Measurements from ENCODE around the gene YPEL2.

YPEL2 gene

DNA sequence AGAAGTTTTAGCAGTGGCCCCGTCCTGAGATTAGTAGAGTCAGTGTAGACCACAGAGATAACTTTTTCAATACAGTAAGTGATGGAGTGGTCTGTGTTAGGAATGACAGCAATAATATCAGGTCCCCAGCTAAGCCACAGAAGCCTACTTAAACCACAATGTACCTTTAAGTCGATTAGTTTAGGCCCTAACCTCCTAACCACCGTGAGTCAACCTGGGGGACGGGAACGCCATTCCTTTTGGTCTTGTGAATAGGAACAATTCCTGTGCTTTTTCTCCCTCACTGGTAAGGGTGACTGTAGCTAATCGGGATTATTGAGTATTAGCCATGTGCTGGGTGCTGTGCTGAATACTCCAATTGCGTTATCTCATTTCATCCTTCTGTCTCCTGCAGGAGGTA is 14.0 kb downstream of the YPEL2 start:
- Mint-ChIP-seq H3K4me3 (no peak overlapping the region), H3K27ac (no peak overlapping the region), H3K4me1 (peaks cover 69% of the 10 kb centered on the region), H3K27me3 (no peaks in the 10 kb centered on the region), H3K36me3 (no peaks in the 10 kb centered on the region), H3K9me3 (no peaks in the 10 kb centered on the region)
- no peak for ATAC-seq

DNA sequence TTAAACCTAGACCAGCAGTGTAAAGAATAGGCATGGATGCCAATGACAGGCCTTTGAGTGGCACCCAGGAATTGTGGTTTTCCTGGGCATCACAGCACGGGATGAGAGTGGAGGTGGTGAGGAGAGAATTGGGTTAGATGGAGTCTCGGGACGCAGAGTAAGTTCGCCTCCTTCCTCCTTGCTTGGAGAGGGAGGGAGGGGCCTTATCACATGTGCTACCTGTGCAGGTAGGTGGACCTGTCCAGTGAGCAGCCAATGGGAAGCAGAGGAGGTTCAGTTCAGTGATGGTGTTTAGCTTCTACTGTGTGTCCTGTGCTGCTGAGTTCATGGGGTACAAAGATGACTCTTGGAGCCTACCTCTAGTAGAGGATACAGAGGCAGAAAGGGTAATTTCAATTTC is 14.9 kb downstream of the YPEL2 start:
- Mint-ChIP-seq H3K27me3 (no peaks in the 10 kb centered on the region), H3K9me3 (no peaks in the 10 kb centered on the region), H3K4me1 (peaks cover 77% of the 10 kb centered on the region), H3K36me3 (no peaks in the 10 kb centered on the region), H3K4me3 (no peak overlapping the region), H3K27ac (peak overlapping the region; percentile 11)
- no peak for ATAC-seq

DNA sequence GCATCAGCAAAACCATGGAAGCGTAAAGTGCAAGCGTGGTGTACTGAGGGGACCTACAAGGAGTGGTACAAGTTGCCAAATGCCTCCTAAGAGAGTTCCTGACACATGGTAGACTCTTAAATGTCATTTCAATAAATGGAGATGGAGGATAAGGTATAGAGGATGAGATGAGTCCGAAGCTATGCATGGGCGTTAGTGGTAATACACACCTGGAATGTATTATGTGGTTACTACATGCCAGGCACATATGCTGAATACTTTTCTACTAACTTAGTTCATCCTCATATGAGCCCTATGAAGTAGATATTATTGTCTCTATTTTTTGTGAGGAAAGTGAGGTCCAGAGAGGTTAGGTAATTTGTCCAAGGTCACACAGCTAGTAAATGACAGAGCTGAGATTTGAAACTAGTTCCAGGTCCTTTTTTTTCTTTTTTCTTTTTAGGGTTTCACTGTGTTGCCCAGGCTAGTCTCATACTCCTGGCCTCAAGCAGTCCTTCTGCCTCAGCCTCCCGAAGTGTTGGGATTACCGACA is 15.5 kb downstream of the YPEL2 start:
- Mint-ChIP-seq H3K9me3 (no peaks in the 10 kb centered on the region), H3K27ac (peak overlapping the region; percentile 11), H3K4me3 (no peak overlapping the region), H3K36me3 (no peaks in the 10 kb centered on the region), H3K4me1 (peaks cover 79% of the 10 kb centered on the region), H3K27me3 (no peaks in the 10 kb centered on the region)
- no peak for ATAC-seq

DNA sequence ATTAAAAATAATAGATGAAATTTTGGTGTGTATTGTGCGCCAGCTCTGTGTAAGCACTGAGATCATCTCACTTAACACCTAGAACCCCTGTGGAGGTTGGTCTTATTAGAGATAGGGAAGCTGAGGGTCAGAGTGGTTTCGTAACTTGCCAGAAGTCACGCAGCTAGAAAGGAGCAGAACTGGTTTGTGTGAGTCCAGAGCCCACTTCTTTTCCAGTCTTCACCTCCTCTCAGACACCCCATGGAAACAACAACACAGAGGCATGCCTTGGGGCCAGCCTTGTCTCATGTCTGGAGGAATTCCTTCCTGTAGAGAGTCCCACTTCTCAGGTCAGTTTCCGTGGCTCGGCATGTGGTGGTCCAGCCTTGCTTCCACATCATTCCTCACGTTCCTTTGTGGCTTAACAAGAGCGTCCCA is 16.5 kb downstream of the YPEL2 start:
- no peak for ATAC-seq
- Mint-ChIP-seq H3K27me3 (no peaks in the 10 kb centered on the region), H3K36me3 (no peaks in the 10 kb centered on the region), H3K9me3 (no peaks in the 10 kb centered on the region), H3K27ac (peak overlapping the region; percentile 11), H3K4me3 (no peak overlapping the region), H3K4me1 (peaks cover 79% of the 10 kb centered on the region)

DNA sequence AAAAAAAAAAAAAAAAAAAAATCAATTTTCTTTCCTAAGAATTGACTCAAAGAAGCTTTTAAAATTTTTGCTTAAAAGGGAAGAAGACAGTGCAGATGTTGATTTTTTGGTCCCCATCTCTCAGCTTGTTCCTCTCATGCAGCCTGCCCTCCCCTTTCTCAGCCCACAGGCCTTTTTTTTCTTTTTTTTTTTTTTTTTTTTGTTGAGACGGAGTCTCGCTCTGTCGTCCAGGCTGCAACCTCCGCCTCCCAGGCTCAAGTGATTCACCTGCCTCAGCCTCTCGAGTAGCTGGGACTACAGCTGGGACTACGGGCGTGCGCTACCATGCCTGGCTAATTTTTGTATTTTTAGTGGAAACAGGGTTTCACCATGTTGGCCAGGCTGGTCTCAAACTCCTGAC is 17.7 kb downstream of the YPEL2 start:
- H3K27me3 Mint-ChIP-seq, result no peaks in the 10 kb centered on the region
- no peaks in the 10 kb centered on the region for H3K9me3 Mint-ChIP-seq
- H3K4me1 Mint-ChIP-seq, result peaks cover 73% of the 10 kb centered on the region
- peaks cover 10% of the 10 kb centered on the region for H3K36me3 Mint-ChIP-seq
- no peak overlapping the region for H3K4me3 Mint-ChIP-seq
- no peak for ATAC-seq
- H3K27ac Mint-ChIP-seq, result peak overlapping the region; percentile 91

DNA sequence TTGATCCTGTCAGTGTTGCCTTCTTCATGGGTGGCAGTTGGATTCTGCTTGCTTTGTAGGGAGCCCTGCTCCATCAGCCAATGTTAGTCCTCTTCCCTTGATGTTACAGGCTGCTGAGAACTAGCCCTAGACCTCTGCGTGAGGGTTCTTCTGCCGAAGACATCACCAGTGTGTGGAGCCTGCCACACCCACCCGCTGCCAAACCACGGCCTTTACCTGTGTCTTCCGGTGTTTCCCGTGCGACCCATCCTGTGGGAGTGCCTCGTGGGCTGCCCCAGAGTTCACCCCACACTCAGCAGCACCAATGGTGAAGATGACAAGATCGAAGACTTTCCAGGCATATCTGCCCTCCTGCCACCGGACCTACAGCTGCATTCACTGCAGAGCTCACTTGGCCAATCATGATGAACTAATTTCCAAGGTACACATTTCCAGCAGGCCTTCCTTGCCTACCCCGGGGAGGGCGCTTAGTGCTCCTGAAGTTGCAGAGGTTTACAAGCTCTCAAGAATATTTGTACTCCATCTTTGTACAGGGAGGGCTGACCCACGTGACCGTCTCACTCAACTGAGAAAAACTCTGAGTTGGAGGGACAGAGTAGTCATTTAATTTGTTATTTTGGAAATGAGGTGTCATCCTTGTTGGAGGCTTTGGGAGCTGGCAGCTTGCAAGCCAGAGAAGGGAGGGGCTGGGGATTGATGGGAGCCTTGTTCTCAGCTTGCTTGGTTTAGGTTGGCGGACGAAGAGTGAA is 21.8 kb downstream of the YPEL2 start:
- Mint-ChIP-seq H3K27ac (peak overlapping the region; percentile 91), H3K4me1 (peaks cover 71% of the 10 kb centered on the region), H3K9me3 (no peaks in the 10 kb centered on the region), H3K36me3 (peaks cover 43% of the 10 kb centered on the region), H3K4me3 (no peak overlapping the region), H3K27me3 (no peaks in the 10 kb centered on the region)
- ATAC-seq, result no peak

DNA sequence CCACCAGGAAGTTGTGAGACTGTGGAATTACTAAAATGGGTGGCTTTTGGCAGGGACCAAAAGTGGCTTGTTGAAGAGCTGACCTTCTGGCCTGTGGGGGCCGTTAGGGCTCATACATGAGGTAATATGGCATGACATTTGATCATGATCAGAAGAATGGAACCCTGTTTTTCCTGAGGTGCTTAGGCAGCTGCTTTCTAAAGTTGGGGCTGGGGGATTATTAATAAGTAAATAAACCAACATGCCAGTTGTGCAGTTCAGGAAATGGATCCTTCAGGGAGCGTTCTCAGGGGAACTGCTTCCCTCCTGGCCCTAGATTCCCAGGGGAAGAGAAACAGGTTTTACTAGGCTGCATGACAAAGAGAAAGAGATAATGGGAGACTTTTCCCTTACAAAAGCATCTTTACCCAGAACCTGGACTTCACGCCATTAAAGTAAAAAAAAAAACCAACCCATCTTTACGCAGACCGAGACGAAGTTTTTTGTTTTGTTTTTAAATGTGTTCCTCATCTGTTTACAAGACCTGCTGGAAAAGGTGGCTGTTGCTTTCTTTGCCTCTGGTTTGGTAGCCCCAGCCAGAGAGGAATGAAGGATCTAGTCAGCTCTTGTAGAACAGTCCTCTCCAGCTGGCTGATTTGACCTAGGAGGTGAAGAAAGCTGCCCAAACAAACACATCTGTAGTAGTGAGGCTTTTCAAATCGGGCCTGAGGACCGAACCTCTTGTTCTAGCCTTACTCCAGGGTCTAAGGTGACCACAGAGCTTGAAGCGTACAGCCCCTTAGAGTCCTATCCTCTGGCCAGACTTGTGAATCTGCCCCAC is 22.7 kb downstream of the YPEL2 start:
- Mint-ChIP-seq H3K27ac (peak overlapping the region; percentile 91), H3K4me3 (no peak overlapping the region), H3K27me3 (no peaks in the 10 kb centered on the region), H3K4me1 (peaks cover 76% of the 10 kb centered on the region), H3K36me3 (peaks cover 44% of the 10 kb centered on the region), H3K9me3 (no peaks in the 10 kb centered on the region)
- no peak for ATAC-seq

DNA sequence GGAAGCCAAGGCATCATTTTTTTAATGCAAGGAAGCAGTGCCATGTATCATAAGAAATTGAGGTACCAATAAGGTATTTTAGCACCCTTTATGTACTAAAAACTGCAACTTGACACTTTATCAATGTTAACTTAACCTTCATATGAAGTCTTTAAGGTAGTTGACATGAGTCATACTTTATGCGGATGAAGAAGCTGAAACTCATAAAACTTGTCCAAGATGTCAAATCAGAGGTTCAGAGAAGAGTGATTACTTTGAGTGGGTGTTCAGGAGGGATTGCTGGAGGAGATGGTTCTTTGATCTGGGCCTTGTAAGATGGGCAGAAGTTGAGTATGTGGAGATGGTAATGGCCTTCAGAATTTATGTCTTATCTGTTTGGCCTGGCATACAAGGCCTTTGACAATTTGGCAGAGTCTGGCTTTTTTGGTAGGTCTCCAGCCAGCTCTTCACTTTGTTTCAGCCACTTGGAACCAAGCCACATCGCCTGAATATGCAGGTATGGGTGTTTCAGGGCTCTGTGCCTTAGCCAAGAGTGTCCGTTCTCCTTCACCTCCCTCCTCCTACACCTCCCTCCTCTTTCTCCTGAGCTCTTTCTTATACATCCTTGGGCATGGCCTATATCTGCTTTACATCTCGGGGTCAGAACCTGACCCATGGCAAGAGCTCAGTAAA is 23.7 kb downstream of the YPEL2 start:
- peaks cover 74% of the 10 kb centered on the region for H3K4me1 Mint-ChIP-seq
- peak overlapping the region; percentile 15 for H3K27ac Mint-ChIP-seq
- peaks cover 45% of the 10 kb centered on the region for H3K36me3 Mint-ChIP-seq
- no peaks in the 10 kb centered on the region for H3K27me3 Mint-ChIP-seq
- no peak for ATAC-seq
- H3K9me3 Mint-ChIP-seq, result no peaks in the 10 kb centered on the region
- H3K4me3 Mint-ChIP-seq, result no peak overlapping the region

DNA sequence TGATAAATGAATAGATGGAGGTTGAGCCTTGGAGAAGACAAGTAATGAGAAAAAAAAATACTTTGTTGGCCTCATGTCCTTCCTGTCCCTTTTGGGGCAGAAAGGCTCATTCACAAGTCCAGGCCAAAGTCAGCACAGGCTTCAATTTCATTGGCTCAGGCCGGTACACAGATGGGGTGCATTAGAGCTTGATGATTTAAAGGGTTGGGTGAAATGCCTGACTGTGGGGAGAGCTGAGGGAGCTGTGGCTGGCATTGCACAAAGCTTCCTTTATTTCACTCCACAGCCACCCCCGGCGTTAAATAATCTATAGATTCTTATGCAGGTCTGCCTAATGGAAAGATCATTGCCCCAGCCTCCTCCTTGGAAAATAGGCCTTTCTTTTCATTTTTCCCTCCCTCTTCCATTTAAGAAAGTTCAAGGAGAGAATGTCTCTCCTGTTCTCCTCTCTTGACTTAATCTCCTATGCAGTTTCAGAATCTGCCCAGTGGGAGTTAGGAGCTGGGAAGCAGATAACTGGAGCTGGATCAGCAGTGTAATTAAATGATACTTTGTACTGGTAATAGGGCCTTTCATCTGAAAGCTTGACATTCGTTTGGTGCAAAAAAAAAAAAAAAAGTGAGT is 24.4 kb downstream of the YPEL2 start:
- Mint-ChIP-seq H3K27me3 (no peaks in the 10 kb centered on the region), H3K9me3 (no peaks in the 10 kb centered on the region), H3K4me1 (peaks cover 74% of the 10 kb centered on the region), H3K36me3 (peaks cover 49% of the 10 kb centered on the region), H3K4me3 (no peak overlapping the region), H3K27ac (peak overlapping the region; percentile 15)
- no peak for ATAC-seq

DNA sequence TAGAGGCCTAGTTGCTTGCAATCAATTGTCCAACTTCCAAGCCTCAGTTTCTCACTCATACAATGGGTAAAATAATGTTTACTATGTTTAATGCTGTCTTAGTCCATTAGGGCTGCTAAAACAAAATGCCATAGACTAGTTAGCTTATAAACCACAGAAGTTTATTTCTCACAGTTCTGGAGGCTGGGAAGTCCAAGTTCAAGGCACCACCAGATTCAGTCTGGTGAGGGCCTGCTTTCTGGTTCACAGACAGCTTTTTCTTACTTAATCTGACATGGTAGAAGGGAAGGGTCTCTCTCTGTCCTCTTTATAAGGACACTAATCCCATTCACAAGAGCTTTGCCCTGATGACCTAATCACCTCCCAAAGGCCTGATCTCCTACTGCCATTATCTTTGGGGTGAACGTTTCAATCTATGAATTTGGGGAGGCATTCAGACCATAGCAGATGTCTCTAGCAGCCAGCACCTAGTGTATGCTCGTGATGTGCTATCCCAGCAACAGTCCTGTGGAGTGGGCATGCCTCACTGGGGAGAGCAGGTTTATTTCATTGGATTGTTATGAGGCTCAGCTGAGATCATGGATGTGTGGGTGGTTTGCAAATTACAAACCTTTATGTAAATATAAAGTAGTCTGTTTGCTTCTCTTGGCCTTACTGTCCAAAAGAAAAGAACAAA is 25.2 kb downstream of the YPEL2 start:
- no peak for ATAC-seq
- peaks cover 49% of the 10 kb centered on the region for H3K36me3 Mint-ChIP-seq

DNA sequence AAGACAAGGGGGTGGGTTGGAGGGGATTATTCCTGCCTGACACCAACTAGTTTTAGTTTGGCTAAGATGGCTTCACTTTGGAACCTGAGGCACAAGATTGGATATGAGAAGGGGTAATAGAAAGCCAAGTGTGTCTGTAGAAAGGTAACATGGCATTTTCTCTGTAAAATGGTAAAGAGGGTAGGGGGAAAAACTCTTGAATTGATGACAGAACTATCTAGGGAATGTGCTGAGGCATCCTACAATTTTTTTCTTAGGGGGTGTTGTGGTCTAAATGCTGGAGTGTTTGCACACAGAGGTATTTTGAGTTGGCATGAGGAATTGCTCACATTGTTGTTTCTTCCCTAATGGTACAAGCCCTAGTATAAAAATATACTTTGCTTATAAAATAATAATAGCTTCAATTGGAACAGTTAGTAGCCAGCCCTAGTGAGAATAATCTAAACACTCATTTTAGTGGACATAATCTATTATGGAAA is 25.8 kb downstream of the YPEL2 start:
- Mint-ChIP-seq H3K4me3 (no peak overlapping the region), H3K36me3 (peaks cover 49% of the 10 kb centered on the region), H3K9me3 (no peaks in the 10 kb centered on the region), H3K27ac (peak overlapping the region; percentile 84), H3K4me1 (peaks cover 74% of the 10 kb centered on the region), H3K27me3 (no peaks in the 10 kb centered on the region)
- no peak for ATAC-seq

More for the DNA sequence above, 25.2 kb downstream of the YPEL2 start:
- Mint-ChIP-seq H3K4me1 (peaks cover 74% of the 10 kb centered on the region), H3K27me3 (no peaks in the 10 kb centered on the region), H3K9me3 (no peaks in the 10 kb centered on the region), H3K4me3 (no peak overlapping the region), H3K27ac (peak overlapping the region; percentile 84)

DNA sequence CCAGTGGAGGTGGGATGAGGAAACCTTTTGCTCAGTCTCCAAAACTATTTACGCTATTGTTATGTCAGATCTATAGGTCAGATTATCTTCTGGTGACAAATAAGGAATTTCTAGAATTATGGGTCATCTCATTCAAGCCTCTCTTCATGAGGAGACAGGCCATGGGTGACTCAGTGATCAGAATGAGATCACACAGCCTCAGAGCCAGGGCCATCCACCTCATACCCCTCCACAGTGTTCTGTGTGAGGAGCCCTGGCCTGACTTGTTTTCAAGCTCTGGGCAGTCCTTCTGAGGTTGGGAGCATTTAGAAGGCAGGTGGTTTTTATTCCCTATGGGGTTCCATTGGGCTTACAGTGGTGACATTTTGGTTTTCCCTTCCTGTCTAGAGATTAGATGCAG is 26.5 kb downstream of the YPEL2 start:
- Mint-ChIP-seq H3K36me3 (peaks cover 49% of the 10 kb centered on the region), H3K27me3 (no peaks in the 10 kb centered on the region), H3K9me3 (no peaks in the 10 kb centered on the region), H3K4me3 (no peak overlapping the region), H3K27ac (peak overlapping the region; percentile 84), H3K4me1 (peaks cover 74% of the 10 kb centered on the region)
- ATAC-seq, result no peak

DNA sequence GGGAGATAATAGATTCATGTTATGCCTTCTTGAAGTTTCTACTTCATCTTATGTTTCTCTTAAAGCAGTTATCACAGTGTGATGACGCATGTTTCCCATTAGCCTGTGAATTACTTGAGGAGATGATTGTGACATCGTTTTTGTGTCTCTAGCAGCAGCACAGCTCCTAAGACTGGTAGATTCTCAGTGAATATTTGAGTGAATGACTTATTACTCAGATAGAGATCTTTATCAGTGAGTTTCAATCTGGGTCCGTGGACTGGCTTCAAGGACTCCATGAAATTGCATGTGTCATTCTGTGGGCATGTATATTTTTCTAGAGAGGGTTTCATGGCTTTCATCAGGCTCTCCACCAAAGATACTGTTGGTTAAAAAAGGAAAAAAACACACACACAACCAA is 29.9 kb downstream of the YPEL2 start:
- Mint-ChIP-seq H3K4me1 (peaks cover 85% of the 10 kb centered on the region), H3K27ac (peak overlapping the region; percentile 84), H3K27me3 (no peaks in the 10 kb centered on the region), H3K36me3 (peaks cover 29% of the 10 kb centered on the region), H3K9me3 (no peaks in the 10 kb centered on the region), H3K4me3 (peak overlapping the region; percentile 40)
- no peak for ATAC-seq

Measured in stimulated activated memory B cell treated with anti-CD40 and anti-IgM and Interleukin-4, amounts not matched to agents 10 μg/mL and 1 μg/mL and 100 μg/mL, for 72 hours (primary cell).